Lung (tissue), 12 donors: ENCODE results near the gene SPRYD3. TPM values are rescaled to one million over a fixed set of nuclear protein-coding genes. Genes with fewer than 3 reads are reported as not detected.
"Not testable (repeated sequence)": the region's sequence is repeated elsewhere in the genome, so short reads cannot be mapped to it uniquely, and the experiment has no call there.

Experiments
- ATAC-seq: fragments of 200-7000 bp; cut with Tn5 transposase; one replicate; pipeline ENCODE4 v1.9.1; 2020; ENCODE audit warnings: moderate number of reproducible peaks; ENCODE audit not compliant: insufficient read depth, low FRiP score
- DNase-seq, 3 donors: peaks; one replicate each; pipeline ENCODE4 v3.0.0-alpha.2; 2013 to 2017
- H3K27ac ChIP-seq, 2 donors: one replicate each; pipeline ENCODE4 v1.5.1; 2013; ENCODE audit warnings: mild to moderate bottlenecking in 2 of 2, moderate library complexity in 2 of 2, control low read depth in 1 of 2, inconsistent platforms in 1 of 2, low read depth in 1 of 2, low read length in 1 of 2
- H3K27me3 ChIP-seq, 3 donors: one replicate each; pipeline ENCODE4 v1.5.1; 2013; ENCODE audit warnings: low read length in 2 of 3; ENCODE audit not compliant: control insufficient read depth in 3 of 3, insufficient read depth in 3 of 3
- H3K36me3 ChIP-seq, 4 donors: one replicate each; pipeline ENCODE4 v1.5.1; 2013; ENCODE audit warnings: low read length in 4 of 4, mild to moderate bottlenecking in 1 of 4, moderate library complexity in 1 of 4; ENCODE audit not compliant: control insufficient read depth in 4 of 4, insufficient read depth in 4 of 4
- H3K4me1 ChIP-seq, 5 donors: one replicate each; pipeline ENCODE4 v1.5.1; 2013; ENCODE audit warnings: low read length in 5 of 5, mild to moderate bottlenecking in 2 of 5, moderate library complexity in 1 of 5; ENCODE audit not compliant: control insufficient read depth in 5 of 5, insufficient read depth in 5 of 5
- H3K4me3 ChIP-seq: one replicate; pipeline ENCODE4 v1.5.1; 2013; ENCODE audit warnings: mild to moderate bottlenecking, control low read depth, moderate library complexity
- H3K9ac ChIP-seq, 2 donors: one replicate each; pipeline ENCODE4 v1.5.1; 2013; ENCODE audit warnings: low read length in 2 of 2, control low read depth in 1 of 2; ENCODE audit not compliant: insufficient read depth in 1 of 2
- H3K9me3 ChIP-seq, 4 donors: one replicate each; pipeline ENCODE4 v1.5.1; 2013; ENCODE audit warnings: low read length in 3 of 4, mild to moderate bottlenecking in 1 of 4, moderate library complexity in 1 of 4; ENCODE audit not compliant: control insufficient read depth in 4 of 4, insufficient read depth in 3 of 4
- CTCF ChIP-seq: IDR thresholded peaks from 2 replicates; pipeline ENCODE4 v1.5.1; 2012; ENCODE audit warnings: mild to moderate bottlenecking; ENCODE audit errors: control extremely low read depth, extremely low read depth
- WGBS, 2 donors: extraction: QIAGEN DNeasy Blood & Tissue Kit; methylation state at CpG; one replicate each; pipeline ENCODE4 v1.1.7; 2013; 5-methylcytosine and 5-hydroxymethylcytosine counted together
- polyA plus RNA-seq, 2 donors: library from polyadenylated mRNA; stranded (reverse); fragments of 200-250 nt; gene quantifications; one replicate each; pipeline ENCODE4 v1.2.1, GENCODE V29; 2013
- total RNA-seq, 2 donors: library from RNA; depleted of rRNA in 1 of 2; stranded (reverse); fragments of >200 nt in 1 of 2; gene quantifications; one replicate each; pipeline ENCODE4 v1.2.1, GENCODE V29; 2014 to 2021
- donor health status: control.
- donor health status: control.
- donor health status: Bipolar disorder and iron deficiency.
- donor health status: healthy.
- donor health status: DM: yes; HTN: yes; CAD: no.

Gene SPRYD3
- total and polyA plus RNA-seq, 4 donors: 17.1 to 60.2 (median 34.9) TPM

DNA sequence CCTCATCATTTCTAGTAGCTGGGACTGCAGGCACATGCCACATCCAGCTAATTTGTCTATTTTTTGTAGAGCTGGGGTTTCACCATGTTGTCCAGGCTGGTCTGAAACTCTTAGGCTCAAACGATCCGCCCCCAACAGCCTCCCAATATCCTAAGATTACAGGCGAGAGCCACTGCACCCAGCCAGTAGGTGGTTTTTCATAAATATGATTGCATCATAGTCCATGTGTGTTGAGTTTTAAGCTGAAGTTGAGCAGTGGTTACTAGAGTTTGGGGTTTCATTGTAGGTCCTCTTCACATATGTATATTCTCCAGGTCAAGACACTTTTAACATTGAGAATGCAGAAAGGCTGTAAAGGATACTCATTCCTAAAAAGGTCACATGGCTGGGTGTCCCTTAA is 42.4 kb downstream of the SPRYD3 start:
- no peak for TF ChIP-seq CTCF
- H3K27ac ChIP-seq: no peak overlapping the region
- H3K36me3 ChIP-seq: peaks cover 34 to 60% (median 47%) of the 10 kb centered on the region in 4 donors
- no peak overlapping the region for H3K9ac ChIP-seq
- H3K4me1 ChIP-seq: peaks cover 0 to 5% (median 2%) of the 10 kb centered on the region in 5 donors
- no peaks in the 10 kb centered on the region for H3K9me3 ChIP-seq
- no peak for ATAC-seq
- WGBS, 2 donors: 82 to 90% methylated on average over 3 of the region's 3 CpGs
- no peaks in the 10 kb centered on the region for H3K27me3 ChIP-seq
- no peak for DNase-seq
- no peak overlapping the region for H3K4me3 ChIP-seq

DNA sequence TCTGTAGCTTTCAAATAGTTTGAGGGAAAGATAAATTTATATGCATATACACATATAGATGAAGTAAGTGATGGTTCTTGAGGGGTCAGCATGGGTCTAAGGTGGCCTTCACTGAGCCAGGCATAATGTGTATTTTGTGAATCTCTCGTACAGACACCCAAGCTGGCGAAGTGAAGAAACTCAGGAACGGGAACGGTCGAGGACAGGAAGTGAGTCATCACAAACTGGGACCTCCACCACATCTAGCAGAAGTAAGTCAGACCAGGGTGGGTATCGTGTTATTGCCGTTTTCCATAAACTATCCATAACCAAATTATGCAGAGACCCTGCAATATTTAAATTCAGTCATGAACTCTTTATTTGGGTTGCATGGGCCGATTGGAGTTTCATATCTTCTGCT is 44.7 kb downstream of the SPRYD3 start:
- TF ChIP-seq CTCF: no peak
- no peak overlapping the region for H3K4me3 ChIP-seq
- DNase-seq: no peak
- H3K27me3 ChIP-seq: no peaks in the 10 kb centered on the region
- peaks cover 0 to 5% (median 2%) of the 10 kb centered on the region in 5 donors for H3K4me1 ChIP-seq
- H3K9me3 ChIP-seq: no peaks in the 10 kb centered on the region
- WGBS, 2 donors: 38 to 68% methylated on average over 8 of the region's 8 CpGs
- no peak for ATAC-seq
- peaks cover 33 to 71% (median 50%) of the 10 kb centered on the region in 4 donors for H3K36me3 ChIP-seq
- H3K9ac ChIP-seq: no peak overlapping the region
- H3K27ac ChIP-seq: no peak overlapping the region

- H3K27me3 ChIP-seq, H3K27ac ChIP-seq, H3K4me1 ChIP-seq, DNase-seq, ATAC-seq, H3K9ac ChIP-seq, H3K4me3 ChIP-seq, H3K9me3 ChIP-seq: not testable (repeated sequence)
- WGBS, 2 donors: 52 to 77% methylated on average over 10 of the region's 10 CpGs
- H3K36me3 ChIP-seq: peaks cover 31 to 68% (median 48%) of the 10 kb centered on the region in 4 donors
These were observed 45.4 kb downstream of the SPRYD3 start for GRCh38 chr12:53033832-53034231.

DNA sequence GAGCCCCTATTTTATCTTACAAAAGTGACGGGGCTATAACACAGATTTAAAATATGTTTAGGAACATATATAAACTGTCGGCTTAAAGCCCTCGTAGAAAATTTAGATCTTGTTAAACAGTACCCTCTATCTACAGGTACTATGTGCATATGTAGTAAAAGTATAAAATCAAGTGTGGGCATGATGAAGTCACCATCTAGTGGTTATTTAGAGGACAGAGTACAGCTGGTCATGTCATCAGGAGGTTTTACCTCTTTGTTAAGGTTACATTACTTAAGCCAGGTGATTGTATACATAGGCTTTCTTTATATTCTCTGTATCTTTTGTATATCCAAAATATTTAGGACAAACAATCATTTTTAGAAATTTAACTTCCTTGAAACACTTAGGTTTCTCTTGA is 47.6 kb downstream of the SPRYD3 start:
- DNase-seq (no peak), ATAC-seq (no peak)
- no peaks in the 10 kb centered on the region for H3K9me3 ChIP-seq
- H3K27ac ChIP-seq: no peak overlapping the region
- H3K4me1 ChIP-seq: no peaks in the 10 kb centered on the region
- 94 to 96% methylated on average over 3 of the region's 3 CpGs for WGBS, 2 donors
- no peak overlapping the region for H3K9ac ChIP-seq
- no peak for TF ChIP-seq CTCF
- no peaks in the 10 kb centered on the region for H3K27me3 ChIP-seq
- H3K4me3 ChIP-seq: no peak overlapping the region
- peaks cover 34 to 56% (median 46%) of the 10 kb centered on the region in 4 donors for H3K36me3 ChIP-seq

- not testable (repeated sequence) for DNase-seq, H3K27me3 ChIP-seq, ATAC-seq, H3K4me1 ChIP-seq, H3K27ac ChIP-seq, H3K9ac ChIP-seq, H3K4me3 ChIP-seq, H3K9me3 ChIP-seq
- H3K36me3 ChIP-seq: peaks cover 35 to 50% (median 41%) of the 10 kb centered on the region in 4 donors
- 89 to 91% methylated on average over 13 of the region's 13 CpGs for WGBS, 2 donors
These were observed 52.2 kb downstream of the SPRYD3 start for GRCh38 chr12:53027014-53027413.
